ENCODE data around the gene IGFBP3. TPM values are rescaled to one million over a fixed set of nuclear protein-coding genes. Genes with fewer than 3 reads are reported as not detected.

Gene IGFBP3
- total RNA-seq, 2 experiments from 2014 or later, result 8.0 to 10.0 TPM

- intact Hi-C loops (cut with DNase I, micrococcal nuclease), result loop anchor here in 1 of 2 experiments (2.0 kb wide), 2 partner anchors 1199 to 1365 kb away; no protein-coding TSS in a partner anchor
- H3K9me3 Mint-ChIP-seq, result no peaks in the 10 kb centered on the region
- Histone ChIP-seq H3K36me3 (ENCODE audit: insufficient read depth, low read length) (no peaks in the 10 kb centered on the region), H3K4me1 (ENCODE audit: insufficient read depth, low read length) (no peaks in the 10 kb centered on the region), H3K27ac (ENCODE audit: low read depth in 1 of 2, low read length in 2 of 2) (no peak overlapping the region), H3K27me3 (ENCODE audit: control insufficient read depth in 1 of 2, insufficient read depth in 2 of 2, low read length in 2 of 2) (peaks cover 34 to 56% of the 10 kb centered on the region in 2 experiments), H3K4me3 (ENCODE audit: low read length) (no peak overlapping the region), H3K9me3 (ENCODE audit: control insufficient read depth in 1 of 2, insufficient read depth in 1 of 2, low read length in 2 of 2) (no peaks in the 10 kb centered on the region)
- CTCF ChIA-PET, result no interaction called here
- DNase-seq (no peak), ATAC-seq (ENCODE audit: poor library complexity) (no peak)
- peaks cover 81% of the 10 kb centered on the region for H3K27me3 Mint-ChIP-seq
- no peaks in the 10 kb centered on the region for H3K4me1 Mint-ChIP-seq (ENCODE audit: low read depth)
- no peak overlapping the region for H3K4me3 Mint-ChIP-seq
- no peaks in the 10 kb centered on the region for H3K36me3 Mint-ChIP-seq (ENCODE audit: low read depth)
- H3K27ac Mint-ChIP-seq, result no peak overlapping the region
- POLR2A ChIA-PET, result no interaction called here
- no peak for TF ChIP-seq CTCF (IDR thresholded peaks at IDR 0.05)
These were observed 31.6 kb downstream of the IGFBP3 start for GRCh38 chr7:45889367-45890067.

- intact Hi-C loops (cut with DNase I, micrococcal nuclease), result no loop called here
- peaks cover 34 to 51% of the 10 kb centered on the region in 2 experiments for H3K27me3 ChIP-seq (ENCODE audit: control insufficient read depth in 1 of 2, insufficient read depth in 2 of 2, low read length in 2 of 2)
- TF ChIP-seq CTCF (IDR thresholded peaks at IDR 0.05), result no peak
- ATAC-seq (ENCODE audit: poor library complexity) (no peak), DNase-seq (no peak)
- no peak overlapping the region for H3K4me3 ChIP-seq (ENCODE audit: low read length)
- Mint-ChIP-seq H3K9me3 (no peaks in the 10 kb centered on the region), H3K36me3 (ENCODE audit: low read depth) (no peaks in the 10 kb centered on the region), H3K4me1 (ENCODE audit: low read depth) (no peaks in the 10 kb centered on the region), H3K4me3 (no peak overlapping the region), H3K27ac (no peak overlapping the region), H3K27me3 (peaks cover 77% of the 10 kb centered on the region)
- H3K27ac ChIP-seq (ENCODE audit: low read depth in 1 of 2, low read length in 2 of 2), result no peak overlapping the region
- ChIA-PET CTCF (no interaction called here), POLR2A (no interaction called here)
- no peaks in the 10 kb centered on the region for H3K4me1 ChIP-seq (ENCODE audit: insufficient read depth, low read length)
- H3K36me3 ChIP-seq (ENCODE audit: insufficient read depth, low read length), result no peaks in the 10 kb centered on the region
- H3K9me3 ChIP-seq (ENCODE audit: control insufficient read depth in 1 of 2, insufficient read depth in 1 of 2, low read length in 2 of 2), result no peaks in the 10 kb centered on the region
These were observed 32.1 kb downstream of the IGFBP3 start for GRCh38 chr7:45888993-45889366.

DNA sequence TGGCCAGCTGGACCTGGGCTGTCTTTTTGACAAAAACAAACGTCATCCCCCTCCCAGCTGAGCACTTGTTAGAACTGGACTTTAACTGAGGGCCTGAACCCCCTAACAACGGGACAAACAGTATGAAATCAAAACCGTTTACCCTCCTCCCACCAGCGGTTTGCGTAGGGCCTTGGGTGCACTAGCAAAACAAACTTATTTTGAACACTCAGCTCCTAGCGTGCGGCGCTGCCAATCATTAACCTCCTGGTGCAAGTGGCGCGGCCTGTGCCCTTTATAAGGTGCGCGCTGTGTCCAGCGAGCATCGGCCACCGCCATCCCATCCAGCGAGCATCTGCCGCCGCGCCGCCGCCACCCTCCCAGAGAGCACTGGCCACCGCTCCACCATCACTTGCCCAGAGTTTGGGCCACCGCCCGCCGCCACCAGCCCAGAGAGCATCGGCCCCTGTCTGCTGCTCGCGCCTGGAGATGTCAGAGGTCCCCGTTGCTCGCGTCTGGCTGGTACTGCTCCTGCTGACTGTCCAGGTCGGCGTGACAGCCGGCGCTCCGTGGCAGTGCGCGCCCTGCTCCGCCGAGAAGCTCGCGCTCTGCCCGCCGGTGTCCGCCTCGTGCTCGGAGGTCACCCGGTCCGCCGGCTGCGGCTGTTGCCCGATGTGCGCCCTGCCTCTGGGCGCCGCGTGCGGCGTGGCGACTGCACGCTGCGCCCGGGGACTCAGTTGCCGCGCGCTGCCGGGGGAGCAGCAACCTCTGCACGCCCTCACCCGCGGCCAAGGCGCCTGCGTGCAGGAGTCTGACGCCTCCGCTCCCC lies 32.7 kb downstream of the IGFBP3 start, which contains the start of gene IGFBP1:
Gene IGFBP1, plus strand, starts transcription at position 304 of the 808 bp plus-strand sequence. Its CDS starts 165 bp downstream, at position 469.
- Mint-ChIP-seq H3K36me3 (ENCODE audit: low read depth) (no peaks in the 10 kb centered on the region), H3K27ac (no peak within 1 kb of the TSS), H3K9me3 (no peaks in the 10 kb centered on the region), H3K4me3 (no peak within 1 kb of the TSS), H3K4me1 (ENCODE audit: low read depth) (no peaks in the 10 kb centered on the region), H3K27me3 (peaks cover 77% of the 10 kb centered on the region)
- Histone ChIP-seq H3K9me3 (ENCODE audit: control insufficient read depth in 1 of 2, insufficient read depth in 1 of 2, low read length in 2 of 2) (no peaks in the 10 kb centered on the region), H3K4me1 (ENCODE audit: insufficient read depth, low read length) (no peaks in the 10 kb centered on the region), H3K27ac (ENCODE audit: low read depth in 1 of 2, low read length in 2 of 2) (no peak within 1 kb of the TSS), H3K27me3 (ENCODE audit: control insufficient read depth in 1 of 2, insufficient read depth in 2 of 2, low read length in 2 of 2) (peaks cover 32 to 47% of the 10 kb centered on the region in 2 experiments), H3K36me3 (ENCODE audit: insufficient read depth, low read length) (no peaks in the 10 kb centered on the region), H3K4me3 (ENCODE audit: low read length) (no peak within 1 kb of the TSS)
- intact Hi-C loops (cut with DNase I, micrococcal nuclease), result no loop called here
- TF ChIP-seq CTCF (IDR thresholded peaks at IDR 0.05), result no peak
- DNase-seq (no peak), ATAC-seq (ENCODE audit: poor library complexity) (no peak)
- ChIA-PET POLR2A (no interaction called here), CTCF (no interaction called here)
